Type B pancreatic cell (in vitro differentiated cells): ENCODE results near the gene CAB39. TPM values are rescaled to one million over a fixed set of nuclear protein-coding genes. Genes with fewer than 3 reads are reported as not detected.

Source experiments
- DNase-seq: peaks from one replicate; pipeline ENCODE4 v3.0.0; 2021; ENCODE audit warnings: mixed read lengths; ENCODE audit not compliant: unreplicated experiment; ENCODE audit errors: extremely low spot score
- H3K27ac Mint-ChIP-seq: 2 replicates; pipeline ENCODE4 v1.8.0; 2021; ENCODE audit warnings: mild to moderate bottlenecking, mixed read lengths
- H3K27me3 Mint-ChIP-seq: 2 replicates; pipeline ENCODE4 v1.8.0; 2021; ENCODE audit warnings: mixed read lengths
- H3K36me3 Mint-ChIP-seq: 2 replicates; pipeline ENCODE4 v1.8.0; 2021; ENCODE audit warnings: mixed read lengths
- H3K4me1 Mint-ChIP-seq: one replicate; pipeline ENCODE4 v1.8.0; 2021; ENCODE audit warnings: mixed read lengths; ENCODE audit not compliant: unreplicated experiment
- H3K4me3 Mint-ChIP-seq: 2 replicates; pipeline ENCODE4 v1.8.0; 2021; ENCODE audit warnings: mild to moderate bottlenecking, mixed read lengths
- H3K9me3 Mint-ChIP-seq: 2 replicates; pipeline ENCODE4 v1.8.0; 2021; ENCODE audit warnings: mixed read lengths
- total RNA-seq: library from RNA; stranded (reverse); gene quantifications from 2 replicates; pipeline ENCODE4 v1.2.1, GENCODE V29; 2021; ENCODE audit warnings: low replicate concordance
- TF ChIP-seq, protein P1 (sequence below): fragments of 200-600 bp; sonication (generic); conservative IDR thresholded peaks from 2 replicates; pipeline ENCODE4 v1.5.0; 2021; ENCODE audit warnings: antibody characterized with exemption, mild to moderate bottlenecking

The CAB39 gene
- total RNA-seq, 1 donor from 2014 or later, result 49.2 TPM

DNA sequence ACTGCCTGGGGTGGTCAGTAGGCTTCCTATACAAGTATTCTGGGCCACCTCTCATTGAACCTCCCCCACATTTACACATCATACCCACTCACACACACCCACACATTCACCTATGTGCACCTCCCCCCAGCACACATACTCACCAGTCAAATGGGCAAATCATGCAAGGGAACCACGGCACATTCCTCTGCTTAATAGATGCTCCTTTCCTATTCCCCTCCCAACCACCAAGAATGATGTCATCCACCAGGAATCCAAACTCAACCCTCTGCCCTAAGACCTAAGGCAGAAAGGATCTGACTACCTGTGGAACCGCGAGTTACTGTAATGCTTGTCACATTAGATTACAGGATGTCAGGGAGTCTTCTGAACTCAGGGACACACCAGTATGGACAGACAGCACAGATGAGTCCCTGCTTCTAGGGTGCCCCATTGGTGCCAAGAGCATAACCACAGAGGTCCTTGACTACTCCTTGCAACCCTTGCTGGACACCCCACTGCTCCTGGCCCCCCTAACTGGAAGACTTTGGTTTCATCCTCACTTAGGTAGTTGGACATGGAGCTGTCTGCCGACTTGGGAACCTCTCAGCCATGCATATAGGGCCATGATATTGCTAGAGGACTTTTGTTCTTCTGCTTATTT lies 21.5 kb upstream of the CAB39 start:
- Mint-ChIP-seq H3K4me3 (peak overlapping the region; percentile 5), H3K36me3 (no peaks in the 10 kb centered on the region), H3K9me3 (peaks cover 11% of the 10 kb centered on the region), H3K27ac (peak overlapping the region; percentile 78), H3K4me1 (peaks cover 12% of the 10 kb centered on the region), H3K27me3 (no peaks in the 10 kb centered on the region)
- TF ChIP-seq, protein P1, sequence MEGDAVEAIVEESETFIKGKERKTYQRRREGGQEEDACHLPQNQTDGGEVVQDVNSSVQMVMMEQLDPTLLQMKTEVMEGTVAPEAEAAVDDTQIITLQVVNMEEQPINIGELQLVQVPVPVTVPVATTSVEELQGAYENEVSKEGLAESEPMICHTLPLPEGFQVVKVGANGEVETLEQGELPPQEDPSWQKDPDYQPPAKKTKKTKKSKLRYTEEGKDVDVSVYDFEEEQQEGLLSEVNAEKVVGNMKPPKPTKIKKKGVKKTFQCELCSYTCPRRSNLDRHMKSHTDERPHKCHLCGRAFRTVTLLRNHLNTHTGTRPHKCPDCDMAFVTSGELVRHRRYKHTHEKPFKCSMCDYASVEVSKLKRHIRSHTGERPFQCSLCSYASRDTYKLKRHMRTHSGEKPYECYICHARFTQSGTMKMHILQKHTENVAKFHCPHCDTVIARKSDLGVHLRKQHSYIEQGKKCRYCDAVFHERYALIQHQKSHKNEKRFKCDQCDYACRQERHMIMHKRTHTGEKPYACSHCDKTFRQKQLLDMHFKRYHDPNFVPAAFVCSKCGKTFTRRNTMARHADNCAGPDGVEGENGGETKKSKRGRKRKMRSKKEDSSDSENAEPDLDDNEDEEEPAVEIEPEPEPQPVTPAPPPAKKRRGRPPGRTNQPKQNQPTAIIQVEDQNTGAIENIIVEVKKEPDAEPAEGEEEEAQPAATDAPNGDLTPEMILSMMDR, result no peak
- DNase-seq, result no peak

DNA sequence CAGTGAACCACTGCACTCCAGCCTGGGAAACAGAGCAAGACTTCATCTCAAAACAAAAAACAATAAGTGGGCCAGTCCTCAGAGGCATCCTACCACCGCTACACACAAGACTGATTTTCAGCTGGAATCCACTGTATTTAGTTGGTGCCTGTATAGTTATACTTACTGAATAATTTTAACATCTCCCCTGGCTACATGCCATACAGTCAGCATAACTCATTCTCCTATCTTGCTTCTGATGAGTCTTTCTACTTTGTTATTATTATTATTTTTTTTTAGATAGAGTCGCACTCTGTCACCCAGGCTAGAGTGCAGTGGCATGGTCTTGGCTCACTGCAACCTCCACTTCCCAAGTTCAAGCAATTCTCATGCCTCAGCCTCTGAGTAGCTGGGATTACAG lies 19.9 kb upstream of the CAB39 start:
- peaks cover 6% of the 10 kb centered on the region for H3K4me1 Mint-ChIP-seq
- TF ChIP-seq, protein P1, result no peak
- H3K27ac Mint-ChIP-seq, result no peak overlapping the region
- no peak overlapping the region for H3K4me3 Mint-ChIP-seq
- H3K9me3 Mint-ChIP-seq, result peaks cover 11% of the 10 kb centered on the region
- no peaks in the 10 kb centered on the region for H3K27me3 Mint-ChIP-seq
- no peak for DNase-seq
- H3K36me3 Mint-ChIP-seq, result no peaks in the 10 kb centered on the region

DNA sequence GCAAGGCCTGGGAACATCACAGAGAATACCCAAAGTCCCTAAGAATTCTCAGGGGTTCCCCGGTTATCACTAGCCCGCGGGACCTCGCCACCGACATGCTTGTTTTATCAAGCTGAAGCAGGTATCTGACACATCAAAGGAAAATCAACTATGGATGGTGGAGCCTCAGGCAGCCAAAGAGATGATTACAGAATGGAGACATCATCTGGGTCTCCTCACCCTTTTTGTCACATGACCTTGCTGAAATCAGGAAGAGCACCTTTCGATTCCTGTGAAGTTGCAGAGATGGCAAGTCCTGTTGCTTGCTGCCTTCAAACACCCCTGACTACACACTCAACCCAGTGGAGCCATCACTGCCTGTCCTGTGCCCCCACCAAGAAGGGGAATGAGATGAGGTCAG lies 19.2 kb upstream of the CAB39 start:
- no peaks in the 10 kb centered on the region for H3K36me3 Mint-ChIP-seq
- no peaks in the 10 kb centered on the region for H3K27me3 Mint-ChIP-seq
- H3K27ac Mint-ChIP-seq, result peak overlapping the region; percentile 99
- peak overlapping the region; percentile 60 for H3K4me3 Mint-ChIP-seq
- TF ChIP-seq, protein P1, result no peak
- H3K4me1 Mint-ChIP-seq, result peaks cover 5% of the 10 kb centered on the region
- H3K9me3 Mint-ChIP-seq, result peaks cover 11% of the 10 kb centered on the region
- no peak for DNase-seq

DNA sequence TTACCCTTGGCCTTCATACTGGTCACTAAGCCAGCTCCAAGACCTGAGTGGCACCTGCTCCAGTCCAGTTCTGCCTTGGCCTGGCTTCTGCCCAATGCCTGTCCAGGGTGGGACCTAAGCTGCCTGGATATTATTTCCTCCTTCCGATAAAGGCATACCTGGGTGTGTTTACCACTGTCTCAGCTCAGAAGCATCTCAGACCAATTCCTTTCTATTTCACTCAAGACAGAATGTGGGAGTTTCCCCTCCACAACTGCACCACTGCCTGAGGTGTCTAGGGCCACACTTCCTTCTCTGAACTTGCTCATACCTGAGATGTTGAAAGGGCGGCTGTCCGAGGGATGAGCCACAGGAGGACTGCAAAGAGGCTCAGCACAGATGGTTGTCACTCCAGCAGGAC lies 18.4 kb upstream of the CAB39 start:
- DNase-seq, result no peak
- H3K36me3 Mint-ChIP-seq, result no peaks in the 10 kb centered on the region
- no peaks in the 10 kb centered on the region for H3K27me3 Mint-ChIP-seq
- TF ChIP-seq, protein P1, result no peak
- peak overlapping the region; percentile 99 for H3K27ac Mint-ChIP-seq
- peak overlapping the region; percentile 77 for H3K4me3 Mint-ChIP-seq
- peaks cover 11% of the 10 kb centered on the region for H3K9me3 Mint-ChIP-seq
- H3K4me1 Mint-ChIP-seq, result peaks cover 5% of the 10 kb centered on the region

DNA sequence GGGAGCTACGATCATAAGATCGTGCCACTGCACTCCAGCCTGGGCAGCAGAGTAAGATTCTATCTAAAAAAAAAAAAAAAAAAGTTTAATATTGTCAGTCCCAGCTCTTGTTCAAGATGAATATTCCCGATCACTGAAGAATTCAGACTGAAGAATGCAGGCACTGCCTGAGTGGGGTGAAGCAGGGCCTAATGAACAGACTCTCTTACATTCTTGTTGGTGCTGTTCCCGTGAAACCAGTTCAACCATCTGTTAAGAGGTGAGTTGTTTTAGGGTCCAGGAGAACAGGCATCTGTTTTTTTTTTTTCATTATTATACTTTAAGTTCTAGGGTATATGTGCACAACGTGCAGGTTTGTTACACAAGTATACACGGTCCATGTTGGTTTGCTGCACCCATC lies 17.1 kb upstream of the CAB39 start:
- no peaks in the 10 kb centered on the region for H3K36me3 Mint-ChIP-seq

More for the DNA sequence above, 17.1 kb upstream of the CAB39 start:
- Mint-ChIP-seq H3K4me1 (peaks cover 5% of the 10 kb centered on the region), H3K4me3 (no peak overlapping the region), H3K27me3 (no peaks in the 10 kb centered on the region), H3K9me3 (peaks cover 11% of the 10 kb centered on the region), H3K27ac (peak overlapping the region; percentile 99)
- TF ChIP-seq, protein P1, result no peak
- DNase-seq, result no peak
